ENCODE data around the gene CYP11A1.

Gene CYP11A1

GRCh38 chr15:74380361-74381189 lies 13.1 kb upstream of the CYP11A1 start:
- Mint-ChIP-seq H3K27ac (no peak overlapping the region), H3K4me1 (peaks cover 57% of the 10 kb centered on the region), H3K36me3 (no peaks in the 10 kb centered on the region), H3K27me3 (no peaks in the 10 kb centered on the region), H3K9me3 (no peaks in the 10 kb centered on the region), H3K4me3 (no peak overlapping the region)
- no peak for DNase-seq
- CTCF ChIA-PET, result interaction anchor here (1.0 to 9.8 kb wide), 5 partner anchors 58 to 162 kb away, joined by 3 to 307 read pairs (median 12); partner anchors contain the start of gene SEMA7A

GRCh38 chr15:74378848-74379247 lies 11.4 kb upstream of the CYP11A1 start:
- Mint-ChIP-seq H3K27ac (no peak overlapping the region), H3K4me3 (no peak overlapping the region), H3K4me1 (peaks cover 51% of the 10 kb centered on the region), H3K27me3 (no peaks in the 10 kb centered on the region), H3K36me3 (no peaks in the 10 kb centered on the region), H3K9me3 (no peaks in the 10 kb centered on the region)
- DNase-seq, result peak; percentile 57
- CTCF ChIA-PET, result interaction anchor here (0.7 to 9.8 kb wide), 7 partner anchors 10 to 242 kb away, joined by 3 to 145 read pairs (median 4); partner anchors contain the start of gene SEMA7A

GRCh38 chr15:74377831-74378766 lies 10.7 kb upstream of the CYP11A1 start:
- H3K4me3 Mint-ChIP-seq, result no peak overlapping the region
- H3K9me3 Mint-ChIP-seq, result no peaks in the 10 kb centered on the region
- H3K36me3 Mint-ChIP-seq, result no peaks in the 10 kb centered on the region
- no peak for DNase-seq
- no peak overlapping the region for H3K27ac Mint-ChIP-seq
- CTCF ChIA-PET, result interaction anchor here (0.7 to 9.8 kb wide), 8 partner anchors 26 to 427 kb away, joined by 3 to 145 read pairs (median 4); partner anchors contain the start of gene SEMA7A
- peaks cover 7% of the 10 kb centered on the region for H3K27me3 Mint-ChIP-seq
- peaks cover 47% of the 10 kb centered on the region for H3K4me1 Mint-ChIP-seq

- H3K27ac Mint-ChIP-seq, result no peak overlapping the region
- H3K9me3 Mint-ChIP-seq, result no peaks in the 10 kb centered on the region
- peaks cover 16% of the 10 kb centered on the region for H3K27me3 Mint-ChIP-seq
- CTCF ChIA-PET, result interaction anchor here (1.0 to 9.8 kb wide), 10 partner anchors 27 to 256 kb away, joined by 3 to 145 read pairs (median 6); partner anchors contain the start of genes ARID3B, CLK3 and SEMA7A
- H3K36me3 Mint-ChIP-seq, result no peaks in the 10 kb centered on the region
- DNase-seq, result no peak
- no peak overlapping the region for H3K4me3 Mint-ChIP-seq
- peaks cover 37% of the 10 kb centered on the region for H3K4me1 Mint-ChIP-seq
Observed at GRCh38 chr15:74376825-74377581, 9.6 kb upstream of the CYP11A1 start.

GRCh38 chr15:74376226-74376625 lies 8.8 kb upstream of the CYP11A1 start:
- no peak for DNase-seq
- Mint-ChIP-seq H3K27me3 (peaks cover 22% of the 10 kb centered on the region), H3K4me3 (no peak overlapping the region), H3K4me1 (peaks cover 36% of the 10 kb centered on the region), H3K36me3 (no peaks in the 10 kb centered on the region), H3K27ac (no peak overlapping the region), H3K9me3 (no peaks in the 10 kb centered on the region)
- CTCF ChIA-PET, result interaction anchor here (0.6 to 9.8 kb wide), 14 partner anchors 8 to 394 kb away, joined by 3 to 145 read pairs (median 4); partner anchors contain the start of genes ARID3B, CLK3 and SEMA7A

- CTCF ChIA-PET, result interaction anchor here (0.7 to 9.8 kb wide), 10 partner anchors 9 to 395 kb away, joined by 3 to 145 read pairs (median 6); partner anchors contain the start of genes ARID3B, CLK3 and SEMA7A
- H3K27me3 Mint-ChIP-seq, result peaks cover 31% of the 10 kb centered on the region
- H3K27ac Mint-ChIP-seq, result no peak overlapping the region
- peak overlapping the region; percentile 81 for H3K4me3 Mint-ChIP-seq
- H3K36me3 Mint-ChIP-seq, result no peaks in the 10 kb centered on the region
- no peaks in the 10 kb centered on the region for H3K9me3 Mint-ChIP-seq
- peaks cover 31% of the 10 kb centered on the region for H3K4me1 Mint-ChIP-seq
- DNase-seq, result peak; percentile 91
Observed at GRCh38 chr15:74375303-74375693, 7.9 kb upstream of the CYP11A1 start.

- no peak overlapping the region for H3K27ac Mint-ChIP-seq
- CTCF ChIA-PET, result interaction anchor here (0.7 to 9.8 kb wide), 10 partner anchors 8 to 258 kb away, joined by 3 to 145 read pairs (median 3); partner anchors contain the start of genes CLK3 and SEMA7A
- H3K9me3 Mint-ChIP-seq, result no peaks in the 10 kb centered on the region
- peaks cover 36% of the 10 kb centered on the region for H3K27me3 Mint-ChIP-seq
- DNase-seq, result no peak
- peak overlapping the region; percentile 81 for H3K4me3 Mint-ChIP-seq
- peaks cover 30% of the 10 kb centered on the region for H3K4me1 Mint-ChIP-seq
- H3K36me3 Mint-ChIP-seq, result no peaks in the 10 kb centered on the region
Observed at GRCh38 chr15:74374648-74375302, 7.3 kb upstream of the CYP11A1 start.

GRCh38 chr15:74373731-74374647 lies 6.5 kb upstream of the CYP11A1 start:
- Mint-ChIP-seq H3K27me3 (peaks cover 44% of the 10 kb centered on the region), H3K4me3 (peak overlapping the region; percentile 81), H3K9me3 (no peaks in the 10 kb centered on the region), H3K36me3 (no peaks in the 10 kb centered on the region), H3K4me1 (peaks cover 22% of the 10 kb centered on the region), H3K27ac (peak overlapping the region; percentile 84)
- CTCF ChIA-PET, result interaction anchor here (0.7 to 9.8 kb wide), 13 partner anchors 8 to 397 kb away, joined by 3 to 145 read pairs (median 3); partner anchors contain the start of genes CLK3 and SEMA7A
- peak; percentile 98 for DNase-seq

GRCh38 chr15:74373056-74373650 lies 5.7 kb upstream of the CYP11A1 start:
- DNase-seq, result no peak
- CTCF ChIA-PET, result interaction anchor here (0.6 to 9.8 kb wide), 13 partner anchors 9 to 398 kb away, joined by 3 to 145 read pairs (median 4); partner anchors contain the start of genes CLK3 and SEMA7A
- Mint-ChIP-seq H3K27me3 (peaks cover 49% of the 10 kb centered on the region), H3K4me1 (peaks cover 16% of the 10 kb centered on the region), H3K36me3 (no peaks in the 10 kb centered on the region), H3K27ac (peak overlapping the region; percentile 28), H3K4me3 (peak overlapping the region; percentile 81), H3K9me3 (no peaks in the 10 kb centered on the region)

GRCh38 chr15:74370471-74370870 lies 3.0 kb upstream of the CYP11A1 start:
- CTCF ChIA-PET, result interaction anchor here (1.0 to 9.8 kb wide), 5 partner anchors 68 to 262 kb away, joined by 3 to 145 read pairs (median 4); partner anchors contain the start of gene SEMA7A
- peaks cover 15% of the 10 kb centered on the region for H3K4me1 Mint-ChIP-seq
- H3K27ac Mint-ChIP-seq, result no peak overlapping the region
- no peaks in the 10 kb centered on the region for H3K36me3 Mint-ChIP-seq
- no peaks in the 10 kb centered on the region for H3K9me3 Mint-ChIP-seq
- DNase-seq, result no peak
- peaks cover 76% of the 10 kb centered on the region for H3K27me3 Mint-ChIP-seq
- no peak overlapping the region for H3K4me3 Mint-ChIP-seq

- DNase-seq, result no peak
- Mint-ChIP-seq H3K9me3 (no peaks in the 10 kb centered on the region), H3K4me1 (peaks cover 11% of the 10 kb centered on the region), H3K4me3 (no peak overlapping the region), H3K36me3 (no peaks in the 10 kb centered on the region), H3K27me3 (peaks cover 83% of the 10 kb centered on the region), H3K27ac (no peak overlapping the region)
- CTCF ChIA-PET, result interaction anchor here (1.0 to 7.5 kb wide), 3 partner anchors 113 to 263 kb away, joined by 3 to 81 read pairs (median 4); no protein-coding TSS in a partner anchor
Observed at GRCh38 chr15:74369756-74370155, 2.3 kb upstream of the CYP11A1 start.

All from activated naive CD4-positive, alpha-beta T cell treated with anti-CD3 and anti-CD28 coated beads, Interleukin-2, amount 10 ng/mL, durations not matched to agents 7 days and 5 days (primary cell).